Activated CD8-positive, alpha-beta T cell treated with anti-CD3 and anti-CD28 coated beads, Interleukin-2, amount 10 ng/mL, durations not matched to agents 7 days and 5 days (primary cell): Measurements from ENCODE around the gene SACS. TPM values are rescaled to one million over a fixed set of nuclear protein-coding genes. Genes with fewer than 3 reads are reported as not detected.

Source experiments
- ATAC-seq: fragments of 150-1000 bp; cut with Tn5 transposase; one replicate; pipeline ENCODE4 v1.10.0; 2021; ENCODE audit warnings: moderate library complexity
- CTCF ChIA-PET: fragments of 350-600 bp; sonication (Branson Sonifier 250); formaldehyde crosslinking; loops from one replicate; lab custom pipeline; 2021; ENCODE audit warnings: antibody characterized with exemption; lab: Charles Lee
- POLR2A ChIA-PET: fragments of 350-600 bp; sonication (Branson Sonifier 250); formaldehyde crosslinking; loops from one replicate; lab custom pipeline; 2021; ENCODE audit warnings: antibody characterized with exemption; lab: Charles Lee
- DNase-seq: peaks from one replicate; pipeline ENCODE4 v3.0.0-alpha.2; 2020
- H3K27ac Mint-ChIP-seq: one replicate; pipeline ENCODE4 v1.8.0; 2021; ENCODE audit warnings: mild to moderate bottlenecking, mixed read lengths
- H3K27me3 Mint-ChIP-seq: one replicate; pipeline ENCODE4 v1.8.0; 2021; ENCODE audit warnings: low read depth, mixed read lengths
- H3K36me3 Mint-ChIP-seq: one replicate; pipeline ENCODE4 v1.8.0; 2021; ENCODE audit warnings: low read depth, mixed read lengths
- H3K4me1 Mint-ChIP-seq: one replicate; pipeline ENCODE4 v1.8.0; 2021; ENCODE audit warnings: low read depth, mixed read lengths
- H3K4me3 Mint-ChIP-seq: one replicate; pipeline ENCODE4 v1.8.0; 2021; ENCODE audit warnings: mild to moderate bottlenecking, mixed read lengths
- H3K9me3 Mint-ChIP-seq: one replicate; pipeline ENCODE4 v1.8.0; 2022; ENCODE audit warnings: mixed read lengths; ENCODE audit not compliant: insufficient read depth
- total RNA-seq, 2 experiments: library from RNA; stranded (reverse); gene quantifications; one replicate each; pipeline ENCODE4 v1.2.3, GENCODE V29; 2021

SACS gene
- total RNA-seq, 2 experiments from 2014 or later = 30.6 to 32.4 TPM

DNA sequence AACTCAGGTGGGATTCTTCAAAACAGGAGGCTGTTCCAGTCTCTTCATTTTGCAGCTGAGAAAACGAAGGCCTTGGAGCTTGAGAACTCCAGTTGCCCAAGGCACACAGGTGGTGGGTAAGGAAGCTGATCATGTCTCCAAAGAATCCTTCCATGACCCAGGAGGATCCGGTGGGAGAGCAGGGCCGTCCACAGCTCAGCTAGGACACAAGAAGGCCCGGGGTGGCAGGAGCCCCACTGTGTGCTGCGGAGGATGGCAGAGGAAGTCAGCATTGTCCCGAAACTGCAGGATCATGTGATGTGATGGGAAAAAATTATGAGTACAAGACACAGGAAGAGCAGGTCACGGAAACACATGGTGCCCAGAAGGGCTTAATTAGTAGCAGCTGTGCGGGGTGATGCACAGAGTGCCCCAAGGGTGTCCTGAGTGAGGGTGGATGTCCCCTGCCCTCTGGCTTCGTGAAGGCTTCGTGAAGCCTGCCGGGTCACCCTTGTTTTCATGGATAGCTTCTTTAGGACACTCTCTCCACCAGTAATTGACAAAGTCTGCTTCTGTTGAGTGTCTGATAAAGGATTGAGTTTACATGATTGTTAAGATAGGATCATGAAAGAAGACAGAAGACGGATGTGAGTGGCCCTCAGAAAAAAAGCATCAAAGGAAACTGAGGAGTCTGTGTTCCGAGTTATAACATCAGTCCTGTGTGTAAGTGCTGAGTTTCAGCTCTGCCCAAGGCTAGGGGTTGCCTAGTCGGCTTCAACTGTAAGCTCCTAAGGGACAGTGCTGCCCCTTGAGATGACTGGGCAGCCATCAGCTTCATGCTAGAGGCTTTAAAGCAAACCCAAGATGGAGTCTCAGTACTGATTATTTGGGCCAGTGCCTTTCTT is 33.8 kb upstream of the SACS start:
- H3K27me3 Mint-ChIP-seq = peaks cover 15% of the 10 kb centered on the region
- CTCF ChIA-PET = interaction anchor here (0.9 to 2.8 kb wide), 9 partner anchors 15 to 449 kb away, joined by 3 to 16 read pairs (median 4); partner anchors contain the start of gene MIPEP
- H3K9me3 Mint-ChIP-seq = no peaks in the 10 kb centered on the region
- no peak overlapping the region for H3K27ac Mint-ChIP-seq
- no peak overlapping the region for H3K4me3 Mint-ChIP-seq
- no peak for DNase-seq
- H3K36me3 Mint-ChIP-seq = no peaks in the 10 kb centered on the region
- POLR2A ChIA-PET = no interaction called here
- no peak for ATAC-seq
- H3K4me1 Mint-ChIP-seq = peaks cover 8% of the 10 kb centered on the region

- peak; percentile 95 for ATAC-seq
- POLR2A ChIA-PET = no interaction called here
- CTCF ChIA-PET = interaction anchor here (1.6 to 2.8 kb wide), 3 partner anchors 403 to 433 kb away, joined by 5 to 16 read pairs (median 8); partner anchors contain the start of gene MIPEP
- Mint-ChIP-seq H3K27ac (no peak overlapping the region), H3K4me1 (peaks cover 8% of the 10 kb centered on the region), H3K4me3 (peak overlapping the region; percentile 58), H3K9me3 (no peaks in the 10 kb centered on the region), H3K36me3 (no peaks in the 10 kb centered on the region), H3K27me3 (peaks cover 13% of the 10 kb centered on the region)
- DNase-seq = peak; percentile 74
Observed at GRCh38 chr13:23466144-23467002, 32.9 kb upstream of the SACS start.

- Mint-ChIP-seq H3K9me3 (no peaks in the 10 kb centered on the region), H3K27ac (no peak overlapping the region), H3K4me1 (peaks cover 8% of the 10 kb centered on the region), H3K4me3 (no peak overlapping the region), H3K27me3 (peaks cover 13% of the 10 kb centered on the region), H3K36me3 (no peaks in the 10 kb centered on the region)
- DNase-seq (no peak), ATAC-seq (no peak)
- CTCF ChIA-PET = no interaction called here
- POLR2A ChIA-PET = no interaction called here
Observed at GRCh38 chr13:23463661-23464060, 30.2 kb upstream of the SACS start.

DNA sequence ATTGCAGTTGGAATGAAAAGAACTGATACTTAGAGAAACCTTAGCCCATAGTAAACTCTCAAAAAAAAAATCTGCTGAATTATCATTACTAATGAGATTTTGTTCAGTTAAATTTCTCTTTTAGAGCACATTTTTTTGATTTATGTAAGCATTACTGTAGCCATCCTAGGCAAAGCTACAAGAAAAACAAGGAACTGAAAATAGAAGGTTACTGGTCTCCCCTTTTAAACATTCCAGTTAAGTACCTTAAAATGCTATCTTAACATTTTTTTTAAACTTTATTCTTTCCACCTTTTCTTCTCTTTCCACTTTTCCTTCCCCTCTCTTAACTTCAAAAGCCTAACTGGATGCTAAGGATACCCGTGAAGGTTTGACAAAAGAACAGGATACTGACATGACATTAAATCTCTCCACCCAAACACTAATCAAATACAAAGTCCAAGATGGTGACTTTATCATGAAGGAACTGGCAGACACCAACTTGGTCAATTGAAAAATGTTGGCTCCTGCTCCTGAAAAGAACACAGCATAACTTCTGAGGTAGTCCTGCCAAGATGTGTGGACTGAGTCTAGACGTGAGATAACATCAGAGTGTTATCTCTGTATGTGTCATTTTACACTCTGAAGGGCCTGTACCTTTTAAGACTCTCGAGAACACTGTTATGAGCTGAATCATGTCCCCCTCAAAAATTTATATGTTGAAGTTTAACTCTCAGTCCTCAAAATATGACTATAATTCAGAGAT is 29.5 kb upstream of the SACS start:
- ChIA-PET POLR2A (interaction anchor here (0.5 kb wide), 1 partner anchor 61 kb away, joined by 3 read pairs; no protein-coding TSS in a partner anchor), CTCF (no interaction called here)
- DNase-seq = no peak
- Mint-ChIP-seq H3K9me3 (no peaks in the 10 kb centered on the region), H3K27ac (no peak overlapping the region), H3K4me3 (no peak overlapping the region), H3K27me3 (peaks cover 13% of the 10 kb centered on the region), H3K4me1 (peaks cover 8% of the 10 kb centered on the region), H3K36me3 (no peaks in the 10 kb centered on the region)
- no peak for ATAC-seq

DNA sequence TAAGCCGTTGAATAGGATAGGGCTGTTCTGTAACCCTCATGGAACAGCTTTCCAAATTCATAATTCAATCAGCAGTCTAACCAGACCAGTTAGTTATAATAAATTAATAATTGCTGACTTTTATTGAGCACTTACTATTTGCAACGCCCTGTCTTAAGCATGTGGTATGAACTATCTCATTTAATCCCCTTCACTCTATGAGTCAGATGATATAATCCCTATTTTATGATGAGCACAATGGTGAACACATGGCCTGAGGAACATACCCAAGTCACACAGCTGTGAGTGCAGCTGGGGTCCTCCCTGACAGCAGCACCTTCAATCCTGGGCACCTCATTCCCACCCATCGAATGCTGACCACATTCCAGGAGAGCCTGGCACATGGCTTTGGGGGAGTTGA is 28.0 kb upstream of the SACS start:
- H3K27ac Mint-ChIP-seq = no peak overlapping the region
- DNase-seq (no peak), ATAC-seq (no peak)
- peaks cover 13% of the 10 kb centered on the region for H3K27me3 Mint-ChIP-seq
- no peaks in the 10 kb centered on the region for H3K36me3 Mint-ChIP-seq
- no peak overlapping the region for H3K4me3 Mint-ChIP-seq
- ChIA-PET CTCF (no interaction called here), POLR2A (no interaction called here)
- peaks cover 4% of the 10 kb centered on the region for H3K4me1 Mint-ChIP-seq
- no peaks in the 10 kb centered on the region for H3K9me3 Mint-ChIP-seq

DNA sequence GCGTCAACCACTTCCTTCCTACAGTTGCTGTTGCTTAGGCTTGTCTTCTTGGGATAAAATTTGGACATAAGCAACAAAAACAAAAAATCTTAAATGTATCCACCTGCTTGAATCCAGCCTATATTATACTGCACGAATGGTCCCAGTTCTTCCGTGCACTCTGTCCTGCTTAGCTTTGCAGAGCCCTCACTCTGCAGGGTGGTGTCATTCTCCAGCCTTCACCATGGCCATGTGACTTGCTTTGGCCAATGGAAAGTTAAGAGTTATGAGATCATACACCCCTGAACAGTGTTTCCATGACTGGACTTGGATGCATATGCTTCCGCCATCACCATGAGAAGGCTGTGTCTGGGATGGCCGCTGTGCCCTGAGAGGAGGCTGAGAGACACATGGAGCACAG is 27.4 kb upstream of the SACS start:
- DNase-seq (no peak), ATAC-seq (no peak)
- no peaks in the 10 kb centered on the region for H3K36me3 Mint-ChIP-seq
- POLR2A ChIA-PET = no interaction called here
- no peak overlapping the region for H3K27ac Mint-ChIP-seq
- peaks cover 12% of the 10 kb centered on the region for H3K27me3 Mint-ChIP-seq
- H3K9me3 Mint-ChIP-seq = no peaks in the 10 kb centered on the region
- H3K4me3 Mint-ChIP-seq = no peak overlapping the region
- peaks cover 2% of the 10 kb centered on the region for H3K4me1 Mint-ChIP-seq
- CTCF ChIA-PET = no interaction called here

DNA sequence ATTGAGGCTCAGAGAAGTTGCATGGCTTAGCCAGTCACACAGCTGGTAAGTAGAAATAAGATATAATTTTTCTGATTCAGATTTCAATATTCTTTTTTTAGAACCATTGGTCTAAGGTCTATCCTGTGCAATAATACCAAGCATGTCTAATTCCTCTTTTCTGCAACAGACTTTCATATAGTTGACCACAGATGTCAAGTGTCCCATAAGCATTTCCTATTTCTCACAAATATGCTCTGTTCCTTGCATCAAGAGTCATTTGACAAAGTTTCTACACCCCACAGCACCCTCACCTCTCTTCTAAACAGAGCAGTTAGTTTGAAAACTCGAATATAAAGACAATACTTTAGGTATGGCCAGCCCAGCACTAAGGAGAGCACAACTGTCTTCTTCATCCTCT is 26.8 kb upstream of the SACS start:
- ATAC-seq (no peak), DNase-seq (no peak)
- H3K36me3 Mint-ChIP-seq = no peaks in the 10 kb centered on the region
- H3K27me3 Mint-ChIP-seq = peaks cover 10% of the 10 kb centered on the region
- H3K27ac Mint-ChIP-seq = no peak overlapping the region
- ChIA-PET CTCF (no interaction called here), POLR2A (no interaction called here)
- H3K9me3 Mint-ChIP-seq = no peaks in the 10 kb centered on the region
- no peak overlapping the region for H3K4me3 Mint-ChIP-seq
- no peaks in the 10 kb centered on the region for H3K4me1 Mint-ChIP-seq

DNA sequence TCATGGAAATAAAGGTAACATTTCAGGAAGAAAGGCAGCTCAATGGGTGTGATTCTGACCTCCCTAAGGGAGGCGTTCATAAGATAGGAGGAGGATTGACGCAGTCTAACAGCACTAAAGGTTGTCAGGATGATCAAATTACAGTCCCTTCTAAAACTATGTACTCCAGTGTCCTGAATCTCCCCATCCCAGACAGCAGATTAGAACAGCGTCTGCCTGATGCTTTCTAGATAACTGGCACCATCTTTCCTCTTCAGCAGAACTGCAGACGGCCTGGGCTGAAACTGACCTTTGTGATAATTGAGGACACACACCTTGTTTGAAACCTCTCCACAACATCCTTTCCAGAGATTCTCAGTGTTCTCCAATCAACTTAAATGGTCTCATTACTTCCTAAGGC is 25.5 kb upstream of the SACS start:
- ChIA-PET CTCF (no interaction called here), POLR2A (no interaction called here)
- ATAC-seq (no peak), DNase-seq (no peak)
- Mint-ChIP-seq H3K4me3 (no peak overlapping the region), H3K9me3 (no peaks in the 10 kb centered on the region), H3K4me1 (no peaks in the 10 kb centered on the region), H3K36me3 (no peaks in the 10 kb centered on the region), H3K27me3 (peaks cover 6% of the 10 kb centered on the region), H3K27ac (no peak overlapping the region)

GRCh38 chr13:23456437-23457210 is 23.1 kb upstream of the SACS start:
- no peaks in the 10 kb centered on the region for H3K9me3 Mint-ChIP-seq
- H3K4me1 Mint-ChIP-seq = no peaks in the 10 kb centered on the region
- H3K36me3 Mint-ChIP-seq = no peaks in the 10 kb centered on the region
- H3K4me3 Mint-ChIP-seq = no peak overlapping the region
- DNase-seq (no peak), ATAC-seq (no peak)
- POLR2A ChIA-PET = no interaction called here
- CTCF ChIA-PET = no interaction called here
- peaks cover 3% of the 10 kb centered on the region for H3K27me3 Mint-ChIP-seq
- H3K27ac Mint-ChIP-seq = no peak overlapping the region

- H3K4me1 Mint-ChIP-seq = no peaks in the 10 kb centered on the region
- H3K4me3 Mint-ChIP-seq = no peak overlapping the region
- CTCF ChIA-PET = no interaction called here
- DNase-seq (no peak), ATAC-seq (no peak)
- H3K36me3 Mint-ChIP-seq = no peaks in the 10 kb centered on the region
- peaks cover 2% of the 10 kb centered on the region for H3K27me3 Mint-ChIP-seq
- no peaks in the 10 kb centered on the region for H3K9me3 Mint-ChIP-seq
- POLR2A ChIA-PET = no interaction called here
- H3K27ac Mint-ChIP-seq = no peak overlapping the region
Observed at GRCh38 chr13:23455401-23456185, 22.1 kb upstream of the SACS start.
